ENCODE measurements around the gene FADS1.

The FADS1 gene

DNA sequence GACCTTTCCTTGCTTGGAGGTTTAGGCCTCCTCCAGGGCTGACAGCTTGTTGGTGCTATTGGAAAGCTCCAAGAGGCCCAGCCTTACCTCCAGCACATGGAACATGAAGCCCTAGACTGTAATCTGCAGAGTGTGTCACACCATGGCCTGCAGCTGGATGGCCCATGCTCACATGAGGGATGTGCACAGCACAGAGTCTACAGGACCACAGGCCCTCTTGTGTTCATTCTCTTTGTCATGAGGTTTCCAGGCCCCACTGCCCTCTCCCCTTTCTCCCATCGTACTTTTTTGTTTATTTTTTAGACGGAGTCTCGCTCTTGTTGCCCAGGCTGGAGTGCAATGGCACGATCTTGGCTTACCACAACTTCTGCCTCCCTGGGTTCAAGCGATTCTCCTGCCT, 10.0 kb downstream of the FADS1 start:
- no peak for DNase-seq (ENCODE audit: low read depth, low spot score)
- no peak overlapping the region for H3K4me3 ChIP-seq (ENCODE audit: low read length)
- no CpG with 5 or more reads among the region's 5 CpGs for WGBS (ENCODE audit: insufficient coverage, insufficient read length)
- no peaks in the 10 kb centered on the region for H3K9me3 ChIP-seq (ENCODE audit: control insufficient read depth, insufficient read depth, low read length)
- H3K27ac ChIP-seq (ENCODE audit: low read length) = no peak overlapping the region
- no peaks in the 10 kb centered on the region for H3K27me3 ChIP-seq (ENCODE audit: control insufficient read depth, insufficient read depth, low read length)
- H3K4me1 ChIP-seq (ENCODE audit: control insufficient read depth, insufficient read depth, low read length) = no peaks in the 10 kb centered on the region
- H3K36me3 ChIP-seq (ENCODE audit: control insufficient read depth, insufficient read depth, low read length) = peaks cover 65% of the 10 kb centered on the region

DNA sequence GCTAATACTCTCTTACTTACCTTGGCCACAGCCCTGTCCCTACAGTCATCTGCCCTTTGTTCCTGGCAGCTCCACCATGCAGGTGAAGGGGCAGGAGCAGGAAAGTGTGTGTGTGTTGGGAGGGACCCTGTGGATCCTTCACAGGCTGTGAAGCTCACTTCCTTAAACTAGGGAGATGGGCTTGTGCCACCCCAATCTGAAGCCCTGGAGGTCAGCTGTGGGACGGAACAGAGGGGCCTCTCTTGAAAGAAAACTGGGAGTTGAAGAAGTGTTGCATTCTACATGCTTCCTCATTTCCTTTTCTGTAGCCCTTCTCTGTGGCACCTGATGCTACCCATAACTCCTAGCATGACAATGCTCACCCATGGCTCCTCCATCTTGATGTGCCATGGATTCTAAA, 11.7 kb downstream of the FADS1 start:
- H3K4me1 ChIP-seq (ENCODE audit: control insufficient read depth, insufficient read depth, low read length) = no peaks in the 10 kb centered on the region
- no peak overlapping the region for H3K27ac ChIP-seq (ENCODE audit: low read length)
- H3K4me3 ChIP-seq (ENCODE audit: low read length) = no peak overlapping the region
- no peak for DNase-seq (ENCODE audit: low read depth, low spot score)
- H3K9me3 ChIP-seq (ENCODE audit: control insufficient read depth, insufficient read depth, low read length) = no peaks in the 10 kb centered on the region
- WGBS (ENCODE audit: insufficient coverage, insufficient read length) = no CpG with 5 or more reads among the region's 1 CpG
- peaks cover 53% of the 10 kb centered on the region for H3K36me3 ChIP-seq (ENCODE audit: control insufficient read depth, insufficient read depth, low read length)
- H3K27me3 ChIP-seq (ENCODE audit: control insufficient read depth, insufficient read depth, low read length) = no peaks in the 10 kb centered on the region

DNA sequence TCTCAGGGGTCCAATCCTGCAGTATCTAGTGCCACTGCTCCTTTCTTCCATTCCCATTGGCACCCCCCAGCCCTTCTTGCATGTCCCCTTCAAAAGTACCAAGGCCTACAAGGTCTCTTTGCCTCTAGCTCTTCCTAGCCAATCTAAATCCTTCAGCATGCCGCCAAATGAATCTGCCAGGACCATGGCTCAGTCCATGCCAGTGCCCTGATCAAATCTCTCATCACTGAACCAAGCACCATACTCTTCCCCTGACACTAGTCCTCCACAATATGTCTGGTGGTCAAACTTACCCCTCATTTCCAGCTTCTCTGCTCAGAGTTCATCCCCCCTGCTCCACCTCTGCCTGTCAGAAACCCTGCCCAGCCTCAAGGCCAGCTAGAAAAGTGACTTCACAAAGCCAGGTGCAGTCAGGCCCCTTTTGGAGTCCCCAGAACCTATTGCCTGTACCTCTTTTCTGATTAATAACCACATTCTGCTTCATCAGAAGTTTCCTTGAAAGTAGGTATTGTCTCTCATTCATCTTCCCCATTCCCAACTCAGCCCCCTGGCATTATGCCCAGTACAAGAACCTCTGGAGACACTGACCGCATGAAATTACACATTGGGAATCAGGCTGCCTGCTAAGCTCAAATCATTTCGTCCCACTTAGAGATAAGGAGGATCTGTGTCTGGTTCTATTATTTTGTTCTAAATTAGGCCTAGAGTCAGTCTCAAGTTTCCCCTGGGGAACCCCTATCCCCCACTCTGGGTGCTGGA, 12.7 kb downstream of the FADS1 start:
- Histone ChIP-seq H3K27ac (ENCODE audit: low read length) (no peak overlapping the region), H3K4me3 (ENCODE audit: low read length) (no peak overlapping the region), H3K36me3 (ENCODE audit: control insufficient read depth, insufficient read depth, low read length) (peaks cover 47% of the 10 kb centered on the region), H3K4me1 (ENCODE audit: control insufficient read depth, insufficient read depth, low read length) (no peaks in the 10 kb centered on the region), H3K9me3 (ENCODE audit: control insufficient read depth, insufficient read depth, low read length) (no peaks in the 10 kb centered on the region), H3K27me3 (ENCODE audit: control insufficient read depth, insufficient read depth, low read length) (no peaks in the 10 kb centered on the region)
- DNase-seq (ENCODE audit: low read depth, low spot score) = no peak
- WGBS (ENCODE audit: insufficient coverage, insufficient read length) = no CpG with 5 or more reads among the region's 3 CpGs

DNA sequence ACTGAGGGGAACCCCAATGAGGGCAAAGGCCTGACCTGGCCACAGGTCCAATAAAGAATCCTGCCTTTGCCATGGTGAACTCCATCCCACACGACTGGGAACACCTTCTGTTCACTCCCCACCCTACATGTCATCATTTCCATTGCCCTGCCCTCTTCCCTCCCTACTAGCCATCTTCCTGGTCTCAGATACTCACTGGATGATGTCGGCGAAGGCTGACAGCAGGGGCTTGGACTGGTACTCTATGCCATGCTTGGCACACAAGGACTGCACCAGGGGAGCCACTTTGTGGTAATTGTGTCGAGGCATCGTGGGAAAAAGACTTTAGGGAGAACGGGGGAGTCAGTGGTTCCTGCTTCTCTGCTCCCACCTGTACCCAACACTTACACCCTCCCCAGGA, 14.2 kb downstream of the FADS1 start:
- Histone ChIP-seq H3K9me3 (ENCODE audit: control insufficient read depth, insufficient read depth, low read length) (no peaks in the 10 kb centered on the region), H3K4me3 (ENCODE audit: low read length) (no peak overlapping the region), H3K4me1 (ENCODE audit: control insufficient read depth, insufficient read depth, low read length) (no peaks in the 10 kb centered on the region), H3K36me3 (ENCODE audit: control insufficient read depth, insufficient read depth, low read length) (peaks cover 44% of the 10 kb centered on the region), H3K27me3 (ENCODE audit: control insufficient read depth, insufficient read depth, low read length) (no peaks in the 10 kb centered on the region), H3K27ac (ENCODE audit: low read length) (no peak overlapping the region)
- no CpG with 5 or more reads among the region's 6 CpGs for WGBS (ENCODE audit: insufficient coverage, insufficient read length)
- no peak for DNase-seq (ENCODE audit: low read depth, low spot score)

DNA sequence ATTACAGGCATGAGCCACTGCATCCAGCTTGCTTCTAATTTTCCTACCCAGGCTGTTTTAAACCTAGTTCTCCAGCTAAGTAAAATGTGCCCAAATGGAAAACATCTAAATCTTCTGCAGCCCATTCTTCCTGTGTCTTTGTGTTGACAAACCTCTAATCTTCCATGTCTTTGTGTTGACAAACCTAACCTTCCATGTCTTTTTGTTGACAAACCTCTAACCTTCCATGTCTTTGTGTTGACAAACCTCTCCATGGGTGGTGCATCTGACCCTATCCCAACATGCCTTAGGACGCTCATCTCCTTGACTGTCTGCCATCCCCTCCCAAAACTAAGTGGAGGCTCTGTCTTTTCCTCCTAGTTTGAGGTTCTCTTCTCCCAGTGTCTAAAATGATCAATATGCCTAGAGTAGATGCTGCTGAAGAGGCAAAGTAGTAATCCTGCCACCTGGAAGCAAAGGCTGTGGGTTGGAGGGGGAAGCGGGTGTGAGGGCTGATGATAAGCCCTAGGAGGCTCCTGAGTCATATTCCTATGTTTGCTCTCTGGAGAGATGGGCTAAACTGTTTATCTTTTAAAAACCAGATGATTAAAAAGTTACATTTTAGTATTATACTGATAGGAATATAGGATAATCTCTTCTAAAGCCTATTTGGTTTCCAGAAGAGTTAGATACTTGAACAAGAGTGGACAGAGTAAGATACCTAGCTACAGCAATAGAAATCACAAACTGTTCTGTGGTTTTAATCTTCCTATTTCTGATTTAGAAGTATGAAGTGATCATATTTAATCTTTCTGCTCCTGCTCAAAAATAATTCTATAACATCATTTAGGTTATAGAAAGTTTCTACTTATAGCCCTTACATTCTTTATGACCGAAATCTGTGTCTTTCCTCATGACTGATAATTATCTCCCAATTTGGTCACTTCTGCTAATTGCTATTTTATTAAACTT, 16.2 kb downstream of the FADS1 start:
- H3K27me3 ChIP-seq (ENCODE audit: control insufficient read depth, insufficient read depth, low read length) = no peaks in the 10 kb centered on the region
- no CpG with 5 or more reads among the region's 3 CpGs for WGBS (ENCODE audit: insufficient coverage, insufficient read length)
- H3K27ac ChIP-seq (ENCODE audit: low read length) = no peak overlapping the region
- H3K36me3 ChIP-seq (ENCODE audit: control insufficient read depth, insufficient read depth, low read length) = peaks cover 39% of the 10 kb centered on the region
- H3K9me3 ChIP-seq (ENCODE audit: control insufficient read depth, insufficient read depth, low read length) = no peaks in the 10 kb centered on the region
- no peaks in the 10 kb centered on the region for H3K4me1 ChIP-seq (ENCODE audit: control insufficient read depth, insufficient read depth, low read length)
- no peak overlapping the region for H3K4me3 ChIP-seq (ENCODE audit: low read length)
- no peak for DNase-seq (ENCODE audit: low read depth, low spot score)

DNA sequence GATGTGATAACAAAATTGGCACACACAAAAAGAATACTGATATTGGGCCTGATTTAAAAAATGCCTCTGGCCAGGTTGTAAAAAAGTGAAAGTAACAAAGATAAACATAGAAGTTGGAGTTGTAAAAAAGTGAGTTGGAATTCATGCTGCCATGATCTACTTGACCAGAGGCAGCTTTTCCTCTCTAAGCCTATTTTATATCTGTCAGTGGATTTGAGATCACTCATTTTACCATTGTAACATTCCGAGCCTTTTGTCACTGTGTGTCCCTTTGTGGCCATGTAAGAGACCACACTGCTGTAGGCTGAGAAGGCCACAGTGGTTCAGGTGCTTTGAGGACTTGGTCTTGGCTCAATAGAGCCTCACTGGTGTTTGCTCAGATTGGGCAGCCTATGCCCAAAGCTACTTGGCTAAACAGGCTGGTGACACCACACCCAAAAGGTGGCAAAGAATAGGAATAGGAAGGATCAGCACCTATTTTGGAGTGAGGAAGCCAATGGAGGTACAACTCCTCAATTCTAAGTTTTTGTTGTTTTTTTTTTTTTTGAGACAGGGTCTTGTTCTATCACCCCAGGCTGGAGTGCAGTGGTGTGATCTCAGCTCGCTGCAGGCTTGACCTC, 17.0 kb downstream of the FADS1 start:
- Histone ChIP-seq H3K4me3 (ENCODE audit: low read length) (no peak overlapping the region), H3K27ac (ENCODE audit: low read length) (no peak overlapping the region), H3K27me3 (ENCODE audit: control insufficient read depth, insufficient read depth, low read length) (no peaks in the 10 kb centered on the region), H3K36me3 (ENCODE audit: control insufficient read depth, insufficient read depth, low read length) (peaks cover 37% of the 10 kb centered on the region), H3K9me3 (ENCODE audit: control insufficient read depth, insufficient read depth, low read length) (no peaks in the 10 kb centered on the region), H3K4me1 (ENCODE audit: control insufficient read depth, insufficient read depth, low read length) (no peaks in the 10 kb centered on the region)
- DNase-seq (ENCODE audit: low read depth, low spot score) = no peak
- WGBS (ENCODE audit: insufficient coverage, insufficient read length) = no CpG with 5 or more reads among the region's 2 CpGs

DNA sequence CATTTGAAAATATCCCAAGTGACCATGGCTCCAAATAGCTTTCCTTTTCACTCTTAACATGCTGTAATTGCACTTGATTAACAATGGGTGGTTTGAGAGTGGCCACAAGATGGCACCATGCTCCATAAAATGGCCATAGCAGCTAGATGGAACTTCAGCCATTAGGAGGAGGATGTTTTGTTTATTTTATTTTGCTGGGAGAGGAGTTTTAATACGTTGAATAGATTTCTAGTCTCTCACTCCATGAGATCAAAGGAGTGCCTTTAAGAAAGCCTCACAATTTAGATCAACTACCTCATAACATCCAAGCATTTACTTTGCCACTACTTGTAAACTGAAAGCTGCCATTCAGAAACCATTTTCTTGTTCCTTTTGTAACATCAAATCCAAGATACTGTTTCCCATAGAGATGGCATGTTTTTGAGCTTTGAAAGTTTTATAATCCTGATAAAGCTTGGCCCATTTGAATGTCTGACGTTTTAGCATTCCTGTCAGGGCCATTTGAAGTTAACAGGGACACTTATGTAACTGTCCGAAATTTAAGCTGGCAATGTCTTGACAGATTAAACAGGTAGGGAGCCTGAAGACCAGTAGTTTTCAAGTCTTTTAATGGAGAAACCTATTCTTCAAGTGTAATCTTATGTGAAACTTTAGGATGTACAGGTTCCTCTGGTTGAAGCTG, 19.4 kb downstream of the FADS1 start:
- no peak for DNase-seq (ENCODE audit: low read depth, low spot score)
- H3K4me1 ChIP-seq (ENCODE audit: control insufficient read depth, insufficient read depth, low read length) = no peaks in the 10 kb centered on the region
- no peaks in the 10 kb centered on the region for H3K27me3 ChIP-seq (ENCODE audit: control insufficient read depth, insufficient read depth, low read length)
- H3K4me3 ChIP-seq (ENCODE audit: low read length) = no peak overlapping the region
- H3K27ac ChIP-seq (ENCODE audit: low read length) = no peak overlapping the region
- WGBS (ENCODE audit: insufficient coverage, insufficient read length) = no CpG with 5 or more reads among the region's 3 CpGs
- H3K9me3 ChIP-seq (ENCODE audit: control insufficient read depth, insufficient read depth, low read length) = no peaks in the 10 kb centered on the region
- H3K36me3 ChIP-seq (ENCODE audit: control insufficient read depth, insufficient read depth, low read length) = peaks cover 17% of the 10 kb centered on the region

DNA sequence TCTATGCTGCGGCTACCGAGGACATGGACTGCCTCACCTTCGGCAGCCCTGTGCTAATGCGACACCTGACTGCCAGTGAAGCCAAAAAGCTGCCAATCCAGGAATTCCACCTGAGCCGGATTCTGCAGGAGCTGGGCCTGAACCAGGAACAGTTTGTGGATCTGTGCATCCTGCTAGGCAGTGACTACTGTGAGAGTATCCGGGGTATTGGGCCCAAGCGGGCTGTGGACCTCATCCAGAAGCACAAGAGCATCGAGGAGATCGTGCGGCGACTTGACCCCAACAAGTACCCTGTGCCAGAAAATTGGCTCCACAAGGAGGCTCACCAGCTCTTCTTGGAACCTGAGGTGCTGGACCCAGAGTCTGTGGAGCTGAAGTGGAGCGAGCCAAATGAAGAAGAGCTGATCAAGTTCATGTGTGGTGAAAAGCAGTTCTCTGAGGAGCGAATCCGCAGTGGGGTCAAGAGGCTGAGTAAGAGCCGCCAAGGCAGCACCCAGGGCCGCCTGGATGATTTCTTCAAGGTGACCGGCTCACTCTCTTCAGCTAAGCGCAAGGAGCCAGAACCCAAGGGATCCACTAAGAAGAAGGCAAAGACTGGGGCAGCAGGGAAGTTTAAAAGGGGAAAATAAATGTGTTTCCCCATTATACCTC, 20.8 kb downstream of the FADS1 start:
- H3K36me3 ChIP-seq (ENCODE audit: control insufficient read depth, insufficient read depth, low read length) = peaks cover 14% of the 10 kb centered on the region
- no peak overlapping the region for H3K27ac ChIP-seq (ENCODE audit: low read length)
- H3K9me3 ChIP-seq (ENCODE audit: control insufficient read depth, insufficient read depth, low read length) = no peaks in the 10 kb centered on the region
- no peak for DNase-seq (ENCODE audit: low read depth, low spot score)
- H3K4me3 ChIP-seq (ENCODE audit: low read length) = no peak overlapping the region
- WGBS (ENCODE audit: insufficient coverage, insufficient read length) = no CpG with 5 or more reads among the region's 18 CpGs
- no peaks in the 10 kb centered on the region for H3K27me3 ChIP-seq (ENCODE audit: control insufficient read depth, insufficient read depth, low read length)
- H3K4me1 ChIP-seq (ENCODE audit: control insufficient read depth, insufficient read depth, low read length) = no peaks in the 10 kb centered on the region

DNA sequence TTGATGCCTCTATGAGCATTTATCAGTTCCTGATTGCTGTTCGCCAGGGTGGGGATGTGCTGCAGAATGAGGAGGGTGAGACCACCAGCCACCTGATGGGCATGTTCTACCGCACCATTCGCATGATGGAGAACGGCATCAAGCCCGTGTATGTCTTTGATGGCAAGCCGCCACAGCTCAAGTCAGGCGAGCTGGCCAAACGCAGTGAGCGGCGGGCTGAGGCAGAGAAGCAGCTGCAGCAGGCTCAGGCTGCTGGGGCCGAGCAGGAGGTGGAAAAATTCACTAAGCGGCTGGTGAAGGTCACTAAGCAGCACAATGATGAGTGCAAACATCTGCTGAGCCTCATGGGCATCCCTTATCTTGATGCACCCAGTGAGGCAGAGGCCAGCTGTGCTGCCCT, 21.3 kb downstream of the FADS1 start:
- Histone ChIP-seq H3K4me3 (ENCODE audit: low read length) (no peak overlapping the region), H3K27me3 (ENCODE audit: control insufficient read depth, insufficient read depth, low read length) (no peaks in the 10 kb centered on the region), H3K27ac (ENCODE audit: low read length) (no peak overlapping the region), H3K36me3 (ENCODE audit: control insufficient read depth, insufficient read depth, low read length) (peaks cover 14% of the 10 kb centered on the region), H3K4me1 (ENCODE audit: control insufficient read depth, insufficient read depth, low read length) (no peaks in the 10 kb centered on the region), H3K9me3 (ENCODE audit: control insufficient read depth, insufficient read depth, low read length) (no peaks in the 10 kb centered on the region)
- whole genome bisulfite sequencing (ENCODE audit: insufficient coverage, insufficient read length) = no CpG with 5 or more reads among the region's 12 CpGs
- DNase-seq (ENCODE audit: low read depth, low spot score) = no peak

DNA sequence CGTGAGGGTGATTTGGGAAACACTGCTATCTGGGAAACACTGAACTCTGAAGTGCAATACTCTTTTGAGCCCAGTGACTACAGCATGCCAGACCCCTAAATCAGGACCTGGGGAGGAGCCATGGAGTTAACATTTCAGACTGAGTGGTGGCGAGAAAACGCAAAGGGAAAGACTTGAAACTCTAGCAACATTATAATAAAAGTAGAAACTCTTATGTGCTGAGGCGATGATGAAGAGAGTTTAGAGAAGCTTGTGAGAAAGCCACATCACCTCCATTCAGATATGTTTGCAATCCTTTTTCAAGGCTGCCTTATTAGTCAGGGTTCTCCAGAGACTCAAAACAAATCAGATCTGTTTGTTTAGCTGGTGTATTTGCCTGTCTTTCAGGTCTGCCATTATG, 22.2 kb downstream of the FADS1 start:
- WGBS (ENCODE audit: insufficient coverage, insufficient read length) = 100% methylated on average over 1 of the region's 4 CpGs
- Histone ChIP-seq H3K36me3 (ENCODE audit: control insufficient read depth, insufficient read depth, low read length) (peaks cover 21% of the 10 kb centered on the region), H3K4me1 (ENCODE audit: control insufficient read depth, insufficient read depth, low read length) (no peaks in the 10 kb centered on the region), H3K9me3 (ENCODE audit: control insufficient read depth, insufficient read depth, low read length) (no peaks in the 10 kb centered on the region), H3K4me3 (ENCODE audit: low read length) (no peak overlapping the region), H3K27me3 (ENCODE audit: control insufficient read depth, insufficient read depth, low read length) (no peaks in the 10 kb centered on the region), H3K27ac (ENCODE audit: low read length) (no peak overlapping the region)
- DNase-seq (ENCODE audit: low read depth, low spot score) = no peak
